GM21515 (cell line): Measurements from ENCODE around the gene PDE4B.

Source experiments
- ATAC-seq: cut with Tn5 transposase; IDR thresholded peaks from one replicate; pipeline ENCODE4 v1.9.1; 2021; ENCODE audit not compliant: unreplicated experiment

PDE4B gene

GRCh38 chr1:66227966-66228365 lies 435.3 kb downstream of the PDE4B start:
- no peak for ATAC-seq

- no peak for ATAC-seq
Measured at GRCh38 chr1:66231217-66231616, 438.5 kb downstream of the PDE4B start.

- no peak for ATAC-seq
Measured at GRCh38 chr1:66231681-66232463, 439.2 kb downstream of the PDE4B start.

GRCh38 chr1:66237042-66237441 lies 444.3 kb downstream of the PDE4B start:
- ATAC-seq: no peak

DNA sequence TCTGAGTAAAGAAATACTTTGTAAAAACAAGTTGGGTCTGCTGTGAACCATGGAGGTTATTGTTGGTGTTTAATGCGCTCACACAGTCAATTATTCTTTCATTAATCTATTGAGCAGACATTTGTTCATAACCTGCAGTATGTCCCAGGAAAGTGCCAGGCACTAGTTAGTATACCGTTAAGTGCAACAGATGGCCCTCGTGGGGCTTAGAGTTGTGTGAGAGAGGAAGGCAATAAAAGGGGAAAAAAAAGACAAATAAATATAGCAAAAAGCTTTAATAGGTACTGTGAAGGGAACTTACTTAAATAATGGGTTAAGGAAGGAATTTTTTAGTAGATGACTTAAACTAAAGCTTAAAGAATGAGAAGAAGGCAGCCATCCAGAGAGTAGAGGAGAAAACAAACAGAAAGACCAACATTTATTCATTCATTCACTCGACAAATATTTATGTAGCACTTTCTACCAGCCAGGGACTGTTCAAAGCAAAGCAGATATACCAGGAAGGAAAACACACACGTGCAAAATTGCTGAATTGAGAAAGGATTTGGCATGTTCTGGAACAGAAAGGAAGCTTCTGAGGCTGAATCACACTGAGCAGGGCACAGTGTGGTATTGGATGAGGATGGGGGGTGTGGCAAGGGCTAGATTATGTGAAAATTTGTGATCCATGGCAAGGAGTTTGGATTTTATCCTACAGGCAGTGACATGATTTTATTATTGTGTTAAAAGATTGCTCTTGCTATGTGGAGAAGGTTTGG lies 445.2 kb downstream of the PDE4B start:
- ATAC-seq: no peak

DNA sequence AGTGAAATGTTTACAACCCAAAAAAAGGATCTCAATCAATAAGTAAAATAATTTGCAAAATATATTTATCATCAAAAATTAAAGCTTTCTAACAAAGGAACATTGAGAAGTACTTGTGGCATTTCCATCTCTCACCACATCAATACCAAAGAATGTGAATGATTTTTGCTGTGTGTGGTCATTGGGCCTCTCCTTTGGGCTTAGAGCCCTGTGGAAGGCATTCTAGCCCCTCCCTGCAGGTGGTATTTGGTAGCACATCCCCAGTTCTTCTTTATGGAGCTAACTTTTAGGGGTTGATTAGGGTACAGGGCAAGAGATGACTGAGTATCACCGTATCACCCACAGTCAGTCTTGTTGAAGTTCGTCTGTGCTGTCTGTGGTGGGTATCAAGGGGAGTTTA lies 447.1 kb downstream of the PDE4B start:
- ATAC-seq: no peak

- no peak for ATAC-seq
Measured at GRCh38 chr1:66240491-66241484, 448.1 kb downstream of the PDE4B start.

GRCh38 chr1:66242646-66243547 lies 450.2 kb downstream of the PDE4B start:
- ATAC-seq: peak; percentile 74

DNA sequence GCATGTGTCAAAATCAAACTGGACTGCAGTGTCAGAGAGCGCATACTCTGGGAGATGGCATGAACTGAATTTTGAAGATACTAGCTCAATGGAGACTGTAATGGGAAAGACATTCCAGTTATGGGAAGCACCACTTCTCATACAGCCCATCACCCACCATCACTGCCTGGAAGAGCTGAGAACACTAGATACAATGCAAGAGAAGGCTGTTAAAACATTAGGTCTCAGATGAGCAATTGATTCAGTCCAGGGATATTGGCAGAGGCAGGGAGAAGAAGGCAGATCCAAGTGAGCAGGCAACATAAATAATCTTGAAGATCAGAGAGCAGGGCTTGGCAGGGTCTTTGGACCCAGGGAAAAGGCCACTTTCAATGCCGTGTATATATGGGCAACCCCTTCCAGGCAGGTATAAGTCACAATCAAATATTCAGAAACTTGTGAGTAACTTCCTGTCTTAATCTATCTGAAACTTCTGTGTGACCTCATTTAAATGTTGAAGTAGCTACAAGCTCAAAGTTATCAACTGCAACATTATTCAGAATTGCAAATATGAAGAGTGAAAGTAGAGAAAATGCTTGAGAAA lies 450.9 kb downstream of the PDE4B start:
- ATAC-seq: no peak

- no peak for ATAC-seq
Measured at GRCh38 chr1:66244429-66244828, 451.7 kb downstream of the PDE4B start.

DNA sequence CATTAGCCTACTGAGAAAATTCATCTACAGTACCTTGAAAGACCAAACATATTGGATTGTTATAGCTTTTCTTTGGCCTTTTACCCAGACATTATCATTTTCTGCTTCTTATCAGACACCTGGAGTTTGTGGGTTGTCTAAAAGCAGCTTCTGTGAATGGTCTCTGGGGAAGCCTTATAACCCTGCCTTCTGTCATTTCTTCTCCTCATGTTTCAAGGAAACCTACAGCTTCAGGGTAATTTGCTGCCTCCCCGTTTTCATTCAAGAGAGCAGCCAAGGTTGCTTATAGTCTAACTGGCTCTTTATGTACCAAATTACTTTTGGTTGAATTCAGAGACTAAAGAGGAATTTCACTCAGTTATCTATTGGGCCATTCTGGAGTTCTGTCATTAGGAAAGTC lies 453.0 kb downstream of the PDE4B start:
- no peak for ATAC-seq

DNA sequence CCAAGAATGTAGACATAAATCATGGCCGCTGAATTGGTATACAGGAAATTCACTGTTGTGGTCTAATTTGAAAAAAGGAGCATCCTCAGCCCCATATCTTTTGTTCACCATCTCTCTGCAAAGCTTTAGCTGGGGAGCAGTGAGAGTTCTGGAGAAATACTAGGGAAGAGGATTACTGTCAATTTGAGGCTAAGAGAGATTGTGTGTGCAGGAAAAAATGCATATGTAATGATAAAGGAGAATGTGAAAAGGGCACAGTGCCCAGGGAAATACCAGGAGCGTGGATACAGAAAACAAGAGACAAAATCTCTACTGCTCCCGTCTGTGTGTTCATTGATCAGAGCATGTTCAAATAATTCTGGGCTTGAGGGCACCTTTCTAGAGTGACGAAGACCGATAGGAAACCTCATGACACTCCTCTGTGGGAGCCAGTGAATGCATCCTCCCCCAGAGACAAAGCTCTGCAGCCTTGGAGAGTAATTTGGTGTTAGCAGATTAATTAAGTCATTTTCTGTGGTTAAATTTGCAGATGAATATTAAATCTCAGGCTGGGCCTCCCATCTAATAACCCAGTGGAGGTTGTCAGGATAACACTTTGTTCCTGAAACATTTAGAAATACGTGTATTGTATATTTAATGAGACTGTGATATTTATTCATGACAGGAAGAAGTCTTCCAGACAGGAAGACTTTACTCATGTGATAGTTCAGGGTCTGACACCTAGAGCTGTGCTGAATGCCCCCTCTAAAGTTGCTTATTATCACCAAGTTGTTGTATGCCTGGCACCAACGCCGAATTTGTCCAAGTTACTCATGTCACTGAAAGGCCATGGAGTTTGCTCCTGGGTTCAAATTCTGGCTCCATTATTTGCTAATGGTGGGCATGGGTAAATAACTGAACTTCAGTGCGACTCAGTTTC lies 453.9 kb downstream of the PDE4B start:
- ATAC-seq: no peak

GRCh38 chr1:66247415-66248208 lies 454.9 kb downstream of the PDE4B start:
- peak; percentile 67 for ATAC-seq

DNA sequence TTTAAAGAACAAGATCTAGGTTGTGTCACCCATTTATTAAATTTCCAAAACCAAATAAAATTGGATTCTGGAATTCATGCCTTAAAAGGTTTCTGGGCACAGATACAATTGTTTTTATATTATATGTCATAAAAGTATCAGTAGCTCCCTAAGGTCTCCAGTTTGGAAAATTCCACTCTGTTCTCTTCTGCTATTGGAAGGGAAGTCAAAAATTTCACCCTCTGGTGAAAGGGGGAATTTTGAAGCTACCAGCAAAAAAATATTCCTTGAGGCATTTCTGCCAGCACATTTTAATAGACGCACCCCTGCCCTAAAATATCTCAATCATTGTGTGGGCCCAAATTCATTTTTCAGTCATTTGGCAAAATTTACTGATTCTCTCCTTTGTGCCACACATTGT lies 455.6 kb downstream of the PDE4B start:
- ATAC-seq: no peak

DNA sequence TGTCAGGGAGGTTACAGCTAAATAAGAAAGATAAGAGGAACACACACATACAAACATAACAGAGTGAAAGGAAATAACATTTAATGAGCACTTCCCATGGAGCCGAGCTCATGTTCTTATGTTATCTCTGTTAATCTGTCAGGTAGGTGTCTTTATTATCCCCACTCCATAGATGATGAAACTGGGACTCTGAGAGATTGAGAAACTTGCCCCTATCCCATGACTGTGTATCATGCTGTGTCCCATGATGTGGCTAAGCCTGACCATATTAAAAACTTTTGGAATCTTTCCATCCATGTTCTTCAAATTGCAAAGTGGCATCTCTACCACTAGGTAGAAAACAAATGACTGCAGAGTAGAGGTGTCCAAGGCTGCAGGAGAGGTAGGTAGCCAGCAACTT lies 456.1 kb downstream of the PDE4B start:
- no peak for ATAC-seq

- ATAC-seq: no peak
Measured at GRCh38 chr1:66250075-66250474, 457.4 kb downstream of the PDE4B start.

DNA sequence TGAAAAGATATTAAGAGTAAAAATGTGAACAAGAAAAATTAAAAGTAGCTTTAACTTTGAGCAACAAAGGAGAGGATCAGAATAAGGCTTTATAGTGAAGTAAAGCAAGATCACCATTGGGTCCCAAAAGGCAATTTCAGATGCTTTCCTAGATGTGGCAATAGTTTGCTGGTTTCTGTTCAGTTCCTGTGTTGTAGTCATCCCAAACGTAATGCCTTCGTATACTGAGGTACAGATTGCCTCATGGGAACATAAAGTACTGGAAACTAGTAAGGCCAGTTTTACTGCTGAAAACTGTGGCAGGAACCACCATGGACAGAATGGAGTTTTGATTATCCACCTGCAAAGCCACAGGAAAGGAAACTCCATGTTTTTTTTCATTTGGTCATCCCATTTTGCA lies 457.8 kb downstream of the PDE4B start:
- ATAC-seq: no peak

GRCh38 chr1:66251546-66251945 lies 458.9 kb downstream of the PDE4B start:
- ATAC-seq: no peak
